ENCODE data around the gene SH3BP4.
A peak's percentile ranks its signal among the peaks of the same experiment; 100 is the strongest.
"Not testable (repeated sequence)": the region's sequence is repeated elsewhere in the genome, so short reads cannot be mapped to it uniquely, and the experiment has no call there.

SH3BP4 gene

DNA sequence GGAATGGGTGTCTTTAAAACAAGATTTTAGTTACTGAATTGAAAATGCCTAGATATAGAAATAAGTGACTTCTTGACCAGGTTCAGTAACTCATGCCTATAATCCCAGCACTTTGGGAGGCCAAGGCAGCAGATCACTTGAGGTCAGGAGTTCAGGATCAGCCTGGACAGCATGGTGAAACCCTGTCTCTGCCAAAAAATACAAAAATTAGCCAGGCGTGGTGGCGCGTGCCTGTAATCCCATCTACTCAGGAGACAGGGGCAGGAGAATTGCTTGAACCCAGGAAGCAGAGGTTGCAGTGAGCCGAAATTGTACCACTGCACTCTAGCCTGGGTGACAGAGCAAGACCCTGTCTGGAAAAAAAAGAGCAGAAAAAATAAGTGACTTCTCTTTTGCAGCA, 68.3 kb downstream of the SH3BP4 start:
- DNase-seq (ENCODE audit: low read depth), result not testable (repeated sequence)

DNA sequence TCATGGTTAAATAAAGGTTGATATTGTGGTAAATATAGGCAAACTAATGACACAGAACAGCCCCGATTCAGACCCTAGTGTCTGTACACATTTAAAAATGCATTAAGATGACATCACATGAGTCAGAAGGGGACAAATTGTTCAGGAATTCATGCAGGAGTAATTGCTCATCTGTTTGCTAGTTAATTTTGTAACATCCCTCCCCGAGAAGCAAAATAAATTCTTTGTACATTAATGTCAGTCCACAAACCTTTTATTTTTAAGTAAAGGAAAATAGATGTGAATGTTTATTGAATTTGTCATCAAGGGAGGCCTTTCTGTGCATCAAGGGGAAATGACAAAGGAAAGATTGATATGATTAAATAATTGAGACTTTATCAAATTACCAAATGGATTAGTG, 69.9 kb downstream of the SH3BP4 start:
- peak; percentile 90 for DNase-seq (ENCODE audit: low read depth)

DNA sequence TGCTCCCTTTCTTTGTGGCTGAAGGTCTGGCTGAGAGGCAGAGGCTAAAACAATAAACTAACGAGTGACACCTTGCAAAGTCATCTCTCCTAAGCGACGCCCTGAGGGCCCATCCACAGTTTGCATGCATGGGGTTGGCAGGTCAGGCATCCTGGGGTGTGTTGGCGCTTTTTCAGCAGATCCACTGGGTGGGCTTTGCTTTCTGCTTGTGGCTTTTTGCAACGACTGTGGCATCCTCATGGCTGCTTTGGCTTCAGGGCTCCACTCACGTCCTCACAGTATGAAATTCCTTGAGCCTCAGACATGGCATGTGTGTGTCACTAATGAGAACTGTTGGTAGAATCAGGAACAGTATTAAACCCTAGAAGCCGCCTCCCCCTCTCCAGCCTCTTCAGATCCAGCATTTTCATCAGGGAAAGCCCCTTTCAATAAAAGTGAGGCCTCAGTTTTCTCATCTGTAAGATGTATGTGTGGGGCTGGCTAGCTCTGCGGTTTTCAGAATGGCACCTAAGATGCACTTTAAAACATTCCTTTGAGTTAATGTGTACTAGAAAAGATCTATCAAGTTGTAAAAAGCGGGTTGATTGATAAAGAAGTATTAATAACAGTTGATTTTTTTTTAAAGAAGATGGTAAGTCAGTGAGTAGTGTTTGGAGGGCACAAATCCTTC, 72.5 kb downstream of the SH3BP4 start:
- peak; percentile 44 for DNase-seq (ENCODE audit: low read depth)

DNA sequence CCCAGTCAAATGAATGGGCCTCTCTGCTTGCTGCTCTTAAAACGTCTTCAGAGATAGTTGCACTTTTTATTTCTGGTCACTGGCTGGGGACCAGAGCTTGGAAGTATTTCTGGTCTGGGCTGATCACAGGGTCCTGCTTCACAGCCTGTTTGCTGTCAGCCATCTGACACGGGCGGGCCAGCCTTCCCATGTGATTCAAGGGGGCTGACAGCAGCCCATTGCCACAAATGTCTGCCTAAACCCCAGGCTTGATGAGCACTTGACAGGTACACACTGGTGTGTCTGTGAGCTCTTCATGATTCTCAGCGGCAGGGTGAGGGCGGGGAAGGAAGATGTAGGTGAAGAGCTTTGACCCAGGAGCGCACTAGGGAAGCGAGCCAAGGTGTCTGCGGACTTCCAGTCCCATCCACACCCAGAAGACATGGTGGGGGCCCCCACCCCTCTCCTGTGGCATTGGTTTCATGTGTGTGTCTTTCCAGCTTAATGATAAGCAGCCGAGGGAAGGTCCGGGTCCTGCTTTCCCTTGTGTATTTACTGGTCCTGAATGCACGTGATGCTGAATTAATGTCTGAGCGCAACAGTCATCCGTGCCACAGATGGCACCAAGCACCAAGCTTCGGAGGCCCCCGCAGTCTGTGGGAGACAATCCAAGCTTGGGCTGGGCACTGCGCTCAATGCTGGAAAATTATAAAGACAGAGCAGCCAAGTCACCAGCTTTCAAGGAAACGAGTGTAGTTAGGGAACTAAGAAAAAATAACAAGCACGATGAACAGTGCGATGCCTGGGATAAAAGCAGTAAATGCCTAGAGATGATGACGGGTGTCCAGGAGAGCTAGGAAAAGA, 73.3 kb downstream of the SH3BP4 start:
- DNase-seq (ENCODE audit: low read depth), result no peak

DNA sequence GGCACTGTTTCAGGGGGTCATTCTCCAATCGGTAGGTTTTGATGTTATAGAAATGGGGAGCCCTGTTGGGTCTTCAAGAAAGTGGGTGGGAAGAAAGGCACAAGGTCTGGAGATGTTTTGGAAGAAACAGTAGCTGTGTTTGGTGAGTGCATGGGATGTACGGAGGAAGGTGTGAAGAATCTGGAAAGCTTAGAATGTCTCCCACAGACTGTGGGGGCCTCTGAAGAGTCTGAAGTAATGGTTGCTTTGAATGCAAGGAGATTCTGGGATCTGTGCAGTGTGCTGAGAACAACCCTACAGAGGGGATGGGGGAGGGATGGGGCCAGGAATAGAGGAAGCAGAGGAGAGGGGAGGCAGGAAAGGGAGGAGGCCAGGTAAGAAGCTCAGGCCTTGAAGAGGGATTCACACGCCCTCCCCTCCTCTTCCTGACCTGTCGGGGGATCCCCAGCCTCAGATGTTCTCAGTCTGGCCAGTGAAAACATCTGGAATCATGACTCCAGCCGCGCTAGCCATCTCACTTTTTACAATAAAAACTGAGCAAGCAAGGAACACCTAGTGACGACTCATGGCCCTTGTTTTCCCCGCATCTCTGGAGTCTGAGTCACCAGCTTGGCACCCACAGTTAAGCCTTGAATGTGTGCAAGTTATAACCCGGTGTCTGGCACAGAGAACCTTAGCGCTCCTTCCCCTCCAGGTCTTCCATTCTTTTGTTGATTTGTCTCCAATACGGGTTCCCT, 74.2 kb downstream of the SH3BP4 start:
- DNase-seq (ENCODE audit: low read depth), result peak; percentile 59

DNA sequence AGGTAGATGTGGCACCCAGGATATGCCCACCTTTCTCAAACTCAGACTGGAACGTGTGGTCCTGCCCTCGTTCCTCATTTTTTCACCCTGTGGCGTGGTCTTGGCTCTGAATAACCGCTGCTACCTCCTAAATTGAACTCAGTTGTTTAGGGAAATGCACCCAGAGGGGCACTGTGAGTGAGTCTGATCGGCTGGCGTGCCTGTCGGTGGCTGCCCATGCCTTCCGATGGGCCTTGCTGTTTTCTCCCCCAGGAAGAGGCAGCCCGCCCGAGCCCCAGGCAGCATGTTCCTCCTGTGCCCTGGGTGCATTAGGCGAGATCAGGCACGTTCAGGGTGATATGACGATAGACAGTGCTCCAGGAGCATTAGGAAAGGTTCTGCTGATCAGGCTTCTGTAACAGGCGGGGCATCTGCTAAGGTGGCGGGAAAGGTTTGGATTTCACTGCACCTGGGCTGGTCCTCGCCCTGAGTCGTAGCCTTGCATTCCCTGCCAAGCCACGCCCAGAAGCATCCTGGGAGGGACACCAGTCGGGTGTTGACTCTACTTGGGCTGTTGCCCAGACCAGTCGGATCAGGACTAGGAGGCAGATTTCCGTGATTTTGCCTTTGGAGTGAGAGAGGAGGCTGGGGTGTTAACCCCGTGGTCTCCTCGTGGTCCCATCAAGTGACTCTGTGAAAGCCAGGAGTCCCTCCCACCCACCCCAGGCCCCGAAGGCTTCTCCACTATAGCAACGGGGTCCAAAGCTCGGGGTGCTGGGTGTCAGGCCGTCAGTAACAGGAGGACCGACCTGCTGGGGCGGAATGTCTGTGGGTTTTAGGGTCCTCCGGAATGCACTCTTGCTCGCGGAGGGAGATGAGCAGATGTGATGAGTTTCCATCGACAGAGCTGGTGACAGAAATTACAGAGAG, 75.1 kb downstream of the SH3BP4 start:
- peak; percentile 31 for DNase-seq (ENCODE audit: low read depth)

DNA sequence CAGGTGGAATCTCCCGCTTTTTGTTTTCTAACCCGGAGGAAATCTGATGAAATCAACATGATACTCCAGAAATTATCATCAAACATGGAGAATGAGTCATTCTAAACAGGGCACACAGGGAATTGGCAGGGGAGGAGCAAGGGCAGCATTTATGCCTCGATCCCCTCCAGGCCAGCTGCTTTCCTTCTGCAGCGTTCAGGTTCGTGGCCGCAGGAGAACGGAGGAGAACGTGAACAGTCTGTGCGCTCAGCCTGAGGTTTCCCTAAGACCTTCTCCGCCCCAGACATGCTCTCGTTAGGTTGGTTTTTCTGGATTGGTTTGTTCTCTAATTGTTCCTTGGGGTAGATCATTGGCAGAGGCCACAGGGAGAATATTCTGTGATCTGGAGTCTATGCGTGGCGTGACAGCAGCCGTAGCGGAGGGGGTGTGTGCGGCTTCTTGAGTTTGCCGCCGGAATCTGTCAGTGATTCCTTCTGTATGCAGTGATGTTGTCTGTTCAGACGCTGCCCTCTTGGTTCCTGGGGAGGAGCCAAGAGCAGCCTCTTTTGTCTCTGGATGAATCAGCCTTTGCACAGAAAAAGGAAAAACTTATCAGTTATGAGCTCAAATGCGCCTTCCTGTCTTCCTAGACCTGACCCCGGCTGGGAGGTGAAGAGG, 75.9 kb downstream of the SH3BP4 start:
- DNase-seq (ENCODE audit: low read depth), result peak; percentile 76

DNA sequence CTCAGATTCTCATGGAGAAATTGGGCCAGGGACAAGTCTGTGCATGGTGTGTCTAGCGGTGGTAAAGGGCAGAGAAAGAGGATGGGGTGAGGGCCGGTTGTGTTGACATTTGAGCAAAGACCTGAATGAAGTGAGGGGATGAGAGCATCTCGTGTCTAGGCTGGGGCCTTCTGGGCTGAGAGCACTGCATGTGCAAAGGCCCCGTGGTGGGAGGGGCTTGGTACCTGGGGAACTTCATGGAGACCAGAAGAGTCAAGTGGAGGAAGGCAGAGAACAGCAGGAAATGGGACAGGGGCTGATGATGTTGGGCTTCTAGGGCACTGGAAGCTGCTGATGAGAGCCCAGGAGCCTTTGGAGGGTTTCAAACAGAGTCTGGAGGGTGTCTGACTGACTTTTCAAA, 76.8 kb downstream of the SH3BP4 start:
- no peak for DNase-seq (ENCODE audit: low read depth)

DNA sequence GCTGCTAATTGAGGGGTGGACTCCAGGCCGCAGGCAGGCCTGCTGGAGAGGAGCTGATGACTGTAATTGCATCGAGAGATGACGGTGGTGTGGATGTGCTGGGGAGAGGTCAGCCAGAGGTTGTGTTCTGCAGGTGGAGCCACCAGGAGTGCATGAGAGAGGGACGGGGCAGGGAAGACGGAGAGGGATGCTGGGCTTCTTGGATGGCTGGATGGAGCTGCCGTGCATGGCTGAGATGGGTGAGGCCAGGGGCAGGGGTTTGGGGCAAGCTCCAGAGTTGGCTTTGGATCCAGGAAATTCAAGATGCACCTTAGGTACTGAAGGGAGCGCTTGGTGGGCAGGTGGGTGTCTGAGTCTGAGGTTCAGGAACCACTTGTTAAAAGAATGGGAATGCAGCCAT, 77.2 kb downstream of the SH3BP4 start:
- no peak for DNase-seq (ENCODE audit: low read depth)

DNA sequence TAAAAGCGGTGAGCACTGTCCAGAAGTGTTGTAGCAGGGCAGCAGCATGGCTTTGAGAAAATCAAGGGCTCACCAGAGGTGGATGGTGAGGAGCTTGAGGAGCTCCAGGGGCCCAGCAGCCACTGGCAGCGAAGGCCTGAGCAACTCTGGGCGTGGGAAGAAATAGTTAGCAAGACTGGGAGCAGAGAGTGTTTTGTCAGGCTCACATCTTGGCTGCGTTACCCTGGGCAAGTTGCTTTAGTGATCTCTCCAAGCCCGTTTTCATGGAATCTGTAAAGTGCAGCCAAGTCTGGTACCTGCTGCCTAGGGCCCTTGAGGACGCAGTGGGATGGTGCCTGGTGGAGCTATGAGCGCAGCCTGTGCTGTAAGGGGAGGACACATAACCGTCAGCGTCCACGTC, 78.3 kb downstream of the SH3BP4 start:
- no peak for DNase-seq (ENCODE audit: low read depth)

DNA sequence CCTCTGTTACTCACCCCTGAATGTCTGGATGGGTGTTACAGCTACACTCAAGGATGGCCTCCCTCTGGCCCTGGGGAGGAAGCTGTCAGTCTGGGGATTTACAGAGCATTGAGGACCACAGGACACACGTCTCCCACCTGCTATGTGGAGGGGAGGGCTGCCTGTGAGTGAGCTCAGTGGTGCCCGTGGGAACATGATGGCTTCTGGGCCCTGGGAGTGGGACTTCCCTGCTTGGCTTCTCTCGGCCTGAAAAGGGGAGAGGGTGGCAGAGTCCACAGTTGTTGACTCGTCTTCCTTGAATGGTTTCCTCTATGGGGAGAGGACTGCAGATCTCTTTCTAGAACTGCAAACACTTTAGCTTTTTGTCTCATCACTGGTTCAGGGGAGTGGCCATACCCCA, 79.1 kb downstream of the SH3BP4 start:
- DNase-seq (ENCODE audit: low read depth), result no peak

DNA sequence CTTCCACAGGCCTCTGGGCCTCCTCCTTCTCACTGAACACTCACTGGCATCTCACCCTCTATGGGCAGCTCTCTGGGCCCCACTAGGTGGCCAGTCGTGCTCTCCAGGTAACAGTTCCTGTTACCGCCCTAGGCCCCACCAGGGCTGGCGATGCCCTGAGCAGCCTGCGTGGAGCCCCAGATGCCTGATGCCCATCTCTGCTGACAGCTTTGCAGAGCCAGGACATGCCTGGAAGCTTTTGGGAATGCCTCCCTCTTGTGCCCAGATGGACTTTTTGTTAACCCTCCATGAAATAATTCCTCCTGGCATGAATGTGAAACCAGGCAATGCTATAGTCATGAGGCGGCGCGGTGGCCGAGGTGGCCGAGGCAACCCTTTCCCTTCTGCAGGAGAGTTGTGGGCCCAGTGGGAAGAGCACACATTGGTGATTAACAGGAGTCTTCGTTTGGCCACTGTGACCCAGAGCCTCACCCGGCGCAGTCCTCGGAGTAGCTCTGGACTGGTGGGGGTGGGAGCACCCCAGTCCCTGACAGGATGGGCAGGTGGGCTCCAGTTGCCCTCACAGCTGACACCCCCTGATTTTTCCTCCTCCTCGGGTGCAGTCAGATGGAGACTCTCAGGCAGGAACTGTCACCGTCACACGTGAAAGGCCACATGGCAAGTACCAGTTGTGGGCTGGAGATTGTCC, 80.0 kb downstream of the SH3BP4 start:
- DNase-seq (ENCODE audit: low read depth), result no peak

DNA sequence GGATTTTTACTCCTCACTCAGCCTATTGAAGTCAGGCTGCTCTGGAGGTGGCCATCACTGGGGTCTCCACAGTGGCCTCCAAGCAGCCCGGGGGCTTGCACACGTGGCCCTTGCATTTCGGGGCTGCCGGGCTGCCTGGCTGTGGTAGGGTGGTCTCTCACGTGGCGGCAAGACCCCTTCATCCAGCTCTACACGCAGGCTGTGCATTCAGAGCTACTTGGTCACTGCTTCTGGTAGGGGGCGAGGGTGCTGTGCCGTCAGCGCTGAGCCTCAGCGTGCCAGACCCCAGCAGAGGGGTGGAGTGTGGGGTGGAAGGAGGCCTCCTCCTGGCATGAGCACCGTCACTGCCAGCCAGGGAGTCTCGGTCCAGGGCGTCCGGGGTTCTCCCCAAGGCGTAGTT, 80.6 kb downstream of the SH3BP4 start:
- DNase-seq (ENCODE audit: low read depth), result no peak

DNA sequence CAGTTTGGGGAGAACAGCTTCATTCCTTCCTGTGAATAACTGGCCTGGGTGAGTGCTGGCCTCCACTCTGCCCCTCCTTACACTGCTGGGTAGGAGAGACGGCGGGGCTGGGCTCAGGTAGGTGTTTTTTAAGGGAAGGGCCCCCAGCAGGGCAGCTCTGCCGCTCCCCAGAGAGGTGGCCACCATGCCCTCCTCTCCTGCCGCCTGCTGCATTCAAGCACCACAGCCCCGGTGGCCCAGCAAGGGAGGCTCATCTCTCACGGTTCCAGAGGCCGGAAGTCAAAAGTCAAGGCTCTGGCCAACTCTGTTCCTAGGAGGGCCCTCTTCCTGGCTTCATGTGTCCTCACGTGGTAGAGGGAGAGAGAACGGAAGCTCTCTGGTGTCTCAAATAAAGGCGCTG, 81.1 kb downstream of the SH3BP4 start:
- DNase-seq (ENCODE audit: low read depth), result no peak

DNA sequence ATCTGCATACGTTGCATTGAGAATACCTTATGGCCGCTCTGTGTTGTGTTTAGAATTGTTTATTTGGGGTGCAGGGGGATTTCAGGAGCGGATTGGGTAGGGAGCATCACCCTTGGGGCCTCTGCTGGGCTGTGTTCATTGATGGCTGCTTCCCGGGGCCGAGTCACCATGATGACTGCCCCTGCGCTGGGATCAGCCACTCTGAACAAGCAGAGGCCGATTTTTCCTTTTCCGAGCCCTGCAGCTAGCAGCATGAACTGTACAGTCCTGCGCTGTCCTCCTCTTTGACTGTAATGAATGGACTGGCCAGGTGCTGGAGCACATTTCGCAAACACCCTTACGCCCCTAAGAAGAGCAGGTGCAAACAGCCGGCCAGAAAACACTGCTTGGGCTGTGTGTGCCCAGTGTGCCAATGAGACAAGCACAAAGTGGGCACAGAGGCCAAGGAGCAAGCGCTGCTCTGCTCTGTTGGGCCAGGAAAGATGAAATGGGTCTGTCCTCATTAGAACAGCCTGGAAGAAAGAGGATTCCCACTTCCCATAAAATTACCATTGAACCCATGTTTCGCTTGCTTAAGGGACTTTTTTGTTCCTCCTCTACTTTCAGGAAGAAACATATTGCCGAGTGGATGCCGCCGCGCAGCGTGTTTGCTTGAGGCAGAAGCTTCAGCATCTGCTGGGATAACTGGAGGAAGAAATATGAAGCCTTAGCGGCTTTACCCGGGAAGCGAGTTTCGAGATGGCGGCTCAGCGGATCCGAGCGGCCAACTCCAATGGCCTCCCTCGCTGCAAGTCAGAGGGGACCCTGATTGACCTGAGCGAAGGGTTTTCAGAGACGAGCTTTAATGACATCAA, 82.7 kb downstream of the SH3BP4 start:
- DNase-seq (ENCODE audit: low read depth), result no peak

DNA sequence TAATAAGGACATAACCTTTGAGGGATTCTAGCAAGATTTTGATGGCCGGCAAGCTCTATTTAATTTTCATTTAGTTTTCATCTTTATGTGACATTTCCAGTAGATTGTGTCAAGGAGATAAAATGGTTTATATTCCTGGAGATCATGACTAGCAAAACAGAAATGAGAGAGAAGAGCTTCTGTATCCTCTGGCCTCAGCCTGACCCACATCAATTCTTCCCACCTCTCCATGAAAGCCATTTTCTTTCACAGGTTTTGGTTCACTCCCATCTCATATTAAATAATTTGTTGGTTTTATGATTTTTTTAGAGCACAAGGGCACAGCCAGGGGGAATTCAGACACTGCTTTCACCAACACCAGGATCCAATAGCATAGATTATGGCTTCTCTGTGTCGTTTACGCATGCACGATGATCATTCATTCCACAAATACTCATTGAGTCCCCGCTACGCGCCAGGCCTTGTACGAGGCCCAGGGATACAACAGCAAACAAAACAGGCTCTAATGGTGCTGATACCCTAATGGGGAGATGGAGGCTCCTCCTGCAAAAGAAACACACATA, 85.9 kb downstream of the SH3BP4 start:
- DNase-seq (ENCODE audit: low read depth), result no peak

DNA sequence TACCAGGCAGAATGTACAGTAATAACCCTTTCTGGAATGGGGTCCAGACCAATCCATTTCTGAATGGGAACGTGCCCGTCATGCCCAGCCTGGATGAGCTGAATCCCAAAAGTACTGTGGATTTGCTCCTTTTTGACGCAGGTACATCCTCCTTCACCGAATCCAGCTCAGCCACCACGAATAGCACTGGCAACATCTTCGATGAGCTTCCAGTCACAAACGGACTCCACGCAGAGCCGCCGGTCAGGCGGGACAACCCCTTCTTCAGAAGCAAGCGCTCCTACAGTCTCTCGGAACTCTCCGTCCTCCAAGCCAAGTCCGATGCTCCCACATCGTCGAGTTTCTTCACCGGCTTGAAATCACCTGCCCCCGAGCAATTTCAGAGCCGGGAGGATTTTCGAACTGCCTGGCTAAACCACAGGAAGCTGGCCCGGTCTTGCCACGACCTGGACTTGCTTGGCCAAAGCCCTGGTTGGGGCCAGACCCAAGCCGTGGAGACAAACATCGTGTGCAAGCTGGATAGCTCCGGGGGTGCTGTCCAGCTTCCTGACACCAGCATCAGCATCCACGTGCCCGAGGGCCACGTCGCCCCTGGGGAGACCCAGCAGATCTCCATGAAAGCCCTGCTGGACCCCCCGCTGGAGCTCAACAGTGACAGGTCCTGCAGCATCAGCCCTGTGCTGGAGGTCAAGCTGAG, 89.6 kb downstream of the SH3BP4 start:
- no peak for DNase-seq (ENCODE audit: low read depth)

DNA sequence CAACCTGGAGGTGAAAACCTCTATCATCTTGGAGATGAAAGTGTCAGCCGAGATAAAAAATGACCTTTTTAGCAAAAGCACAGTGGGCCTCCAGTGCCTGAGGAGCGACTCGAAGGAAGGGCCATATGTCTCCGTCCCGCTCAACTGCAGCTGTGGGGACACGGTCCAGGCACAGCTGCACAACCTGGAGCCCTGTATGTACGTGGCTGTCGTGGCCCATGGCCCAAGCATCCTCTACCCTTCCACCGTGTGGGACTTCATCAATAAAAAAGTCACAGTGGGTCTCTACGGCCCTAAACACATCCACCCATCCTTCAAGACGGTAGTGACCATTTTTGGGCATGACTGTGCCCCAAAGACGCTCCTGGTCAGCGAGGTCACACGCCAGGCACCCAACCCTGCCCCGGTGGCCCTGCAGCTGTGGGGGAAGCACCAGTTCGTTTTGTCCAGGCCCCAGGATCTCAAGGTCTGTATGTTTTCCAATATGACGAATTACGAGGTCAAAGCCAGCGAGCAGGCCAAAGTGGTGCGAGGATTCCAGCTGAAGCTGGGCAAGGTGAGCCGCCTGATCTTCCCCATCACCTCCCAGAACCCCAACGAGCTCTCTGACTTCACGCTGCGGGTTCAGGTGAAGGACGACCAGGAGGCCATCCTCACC, 90.2 kb downstream of the SH3BP4 start:
- no peak for DNase-seq (ENCODE audit: low read depth)
